GM21390 (cell line): Measurements from ENCODE around the gene ERP44.

Experiments used
- ATAC-seq: cut with Tn5 transposase; IDR thresholded peaks from one replicate; pipeline ENCODE4 v1.9.1; 2021; ENCODE audit not compliant: unreplicated experiment

The ERP44 gene

DNA sequence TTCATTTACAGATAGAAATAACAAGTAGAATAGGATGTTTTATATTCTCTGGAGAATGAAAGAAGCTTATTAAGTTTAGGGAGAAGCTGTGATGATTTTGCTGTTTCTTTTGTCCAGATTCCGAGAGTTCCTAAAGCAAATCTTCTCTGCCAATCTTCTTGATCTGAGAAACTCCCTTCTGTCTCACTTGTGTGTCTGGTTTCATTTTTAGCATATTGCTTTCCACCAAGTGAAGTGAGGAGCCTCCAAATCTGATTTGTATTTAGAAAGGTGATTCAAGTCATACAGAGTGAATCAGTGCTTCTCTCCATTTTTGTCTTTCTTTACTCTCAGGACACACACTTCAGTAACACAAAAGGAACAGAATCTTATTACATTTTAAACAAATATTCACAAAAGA is 144.0 kb downstream of the ERP44 start:
- peak; percentile 69 for ATAC-seq

DNA sequence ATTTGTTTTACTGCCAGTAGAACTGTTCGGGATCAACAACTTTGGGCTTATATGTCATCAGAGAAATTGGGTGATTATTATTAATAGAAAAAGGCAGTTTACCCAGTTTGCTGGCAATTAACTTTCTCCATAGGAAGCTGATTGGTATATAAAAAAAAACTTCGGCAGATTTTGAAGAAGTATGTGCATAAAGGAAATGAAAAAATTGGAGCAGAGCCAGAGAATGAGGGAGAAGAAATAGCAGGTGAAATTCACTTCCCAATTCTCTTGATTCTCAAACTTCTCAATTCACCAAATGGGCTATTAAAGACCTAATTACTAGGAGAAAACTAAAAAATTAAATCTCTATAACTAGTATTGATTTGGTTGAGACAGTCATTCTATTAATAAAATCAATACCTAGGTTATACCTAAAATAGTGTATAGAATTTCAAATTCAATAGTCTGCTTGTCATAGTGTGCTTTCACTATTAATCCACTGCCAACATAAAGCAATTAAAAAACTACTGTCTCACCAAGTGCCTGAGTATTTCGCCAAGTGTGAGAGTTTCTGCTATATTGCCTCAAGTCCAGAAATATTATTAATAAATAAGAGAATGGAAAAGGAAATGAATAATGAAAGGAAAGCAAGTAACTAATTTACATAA is 144.8 kb downstream of the ERP44 start:
- no peak for ATAC-seq

DNA sequence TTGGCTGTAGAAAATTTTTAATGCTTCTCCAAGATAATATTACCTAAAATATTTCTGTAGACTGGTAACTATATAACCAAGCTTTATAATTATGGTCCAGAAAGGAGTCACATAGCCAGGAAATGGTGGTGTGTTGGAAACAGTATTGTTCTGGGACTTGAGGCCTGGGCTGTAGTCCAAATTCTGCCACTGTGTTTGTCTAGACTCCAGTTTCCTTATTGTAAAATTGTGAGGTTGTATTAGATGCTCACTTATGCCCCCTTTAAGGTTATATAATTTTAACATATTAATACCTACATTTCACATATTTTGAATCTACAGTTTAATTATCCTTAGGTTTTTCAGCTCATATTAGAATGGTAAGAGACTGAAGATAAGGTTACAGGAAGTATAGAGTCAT is 149.9 kb downstream of the ERP44 start:
- ATAC-seq = no peak

DNA sequence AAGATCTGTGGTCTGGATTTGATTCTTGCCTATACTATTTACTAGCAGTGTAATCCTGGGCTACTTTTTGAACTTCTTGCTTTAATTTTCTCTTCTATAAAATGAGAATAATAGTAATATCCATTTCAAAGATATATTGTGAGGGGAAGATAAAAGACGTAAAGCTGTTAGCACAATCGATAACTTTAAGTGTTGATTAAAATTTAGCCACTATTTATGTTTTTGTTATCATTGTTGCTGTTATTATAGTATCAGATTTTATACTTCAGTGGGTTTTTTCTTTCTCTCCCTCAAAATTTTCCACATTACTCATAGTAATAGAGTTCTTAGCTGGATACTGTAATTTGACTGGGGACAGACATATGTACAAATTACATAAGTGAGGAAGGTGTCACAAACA is 150.3 kb downstream of the ERP44 start:
- no peak for ATAC-seq

DNA sequence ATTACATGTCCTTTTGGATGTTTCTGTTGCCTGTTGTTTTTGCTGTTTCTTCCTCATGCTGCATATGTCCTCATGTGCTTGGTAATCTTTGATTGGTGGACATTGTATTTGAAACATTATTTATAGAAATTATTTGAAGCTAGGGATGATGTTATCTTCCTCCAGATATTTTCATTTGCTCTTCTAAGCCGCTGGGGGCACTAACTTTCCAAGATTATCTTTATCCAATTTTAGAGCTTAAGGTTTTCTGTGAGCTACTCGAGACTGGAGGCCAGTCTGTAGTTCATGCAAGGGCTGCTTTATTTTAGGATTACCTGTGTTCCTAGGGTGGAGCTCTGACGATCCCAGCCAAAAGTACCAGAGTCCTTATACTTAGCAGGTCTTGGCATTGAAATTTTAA is 151.4 kb downstream of the ERP44 start:
- no peak for ATAC-seq

DNA sequence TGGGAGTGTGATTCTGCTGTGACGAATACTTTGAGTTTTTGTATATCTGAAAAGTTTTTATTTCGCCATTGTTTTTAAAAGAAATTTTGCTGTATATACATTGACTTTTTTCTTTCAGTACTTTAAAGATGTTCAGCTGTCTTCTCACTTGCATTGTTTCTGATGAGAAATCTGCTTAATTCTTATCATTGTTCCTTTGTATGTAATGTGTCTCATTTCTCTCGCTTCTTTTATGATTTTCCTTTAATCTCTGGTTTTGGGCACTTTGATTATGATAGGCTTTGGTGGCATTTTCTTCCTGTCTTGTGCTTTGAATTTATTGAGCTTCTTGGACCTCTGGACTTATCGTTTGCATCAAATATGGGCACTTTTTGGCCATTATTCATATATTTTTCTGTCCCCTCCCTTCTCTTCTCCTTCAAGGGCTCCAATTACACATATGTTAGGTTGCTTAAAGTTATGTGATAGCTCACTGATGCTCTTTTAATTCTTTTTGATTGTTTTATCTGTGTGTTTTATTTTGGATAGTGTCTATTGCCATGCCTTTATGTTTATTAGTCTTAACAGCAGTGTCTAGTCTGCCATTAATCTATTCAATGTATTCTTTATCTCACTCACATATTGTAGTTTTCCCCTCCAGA is 161.7 kb downstream of the ERP44 start:
- no peak for ATAC-seq

DNA sequence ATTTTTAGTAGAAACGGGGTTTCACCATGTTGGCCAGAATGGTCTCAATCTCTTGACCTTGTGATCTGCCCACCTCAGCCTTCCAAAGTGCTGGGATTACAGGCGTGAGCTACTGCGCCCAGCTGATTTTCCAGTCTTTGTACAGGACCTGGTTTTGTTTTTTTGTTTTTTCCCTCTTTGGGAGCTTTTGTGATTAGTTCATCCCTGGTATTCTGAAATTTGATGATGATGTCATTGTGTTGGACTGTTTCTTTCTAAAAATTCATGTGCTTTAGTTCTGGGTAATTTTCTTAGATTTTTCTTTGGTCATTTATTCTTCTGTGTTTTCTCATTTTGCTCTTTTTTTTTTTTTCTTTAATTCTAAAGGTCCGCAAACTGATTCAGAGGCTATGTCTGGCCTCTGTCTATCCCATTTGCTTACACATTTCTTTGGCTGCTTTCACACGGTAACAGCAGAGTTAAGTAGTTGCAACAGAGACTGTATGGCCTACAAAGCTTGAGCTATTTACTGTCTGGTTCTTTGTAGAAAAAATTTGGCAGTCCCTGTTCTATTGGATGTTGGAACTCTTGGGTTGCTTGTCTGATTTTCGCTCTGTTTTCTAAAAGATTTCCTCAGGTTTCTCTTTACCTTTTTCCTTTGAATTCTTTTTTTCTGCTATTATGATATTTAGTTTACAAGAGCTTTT is 167.5 kb downstream of the ERP44 start:
- ATAC-seq = no peak

DNA sequence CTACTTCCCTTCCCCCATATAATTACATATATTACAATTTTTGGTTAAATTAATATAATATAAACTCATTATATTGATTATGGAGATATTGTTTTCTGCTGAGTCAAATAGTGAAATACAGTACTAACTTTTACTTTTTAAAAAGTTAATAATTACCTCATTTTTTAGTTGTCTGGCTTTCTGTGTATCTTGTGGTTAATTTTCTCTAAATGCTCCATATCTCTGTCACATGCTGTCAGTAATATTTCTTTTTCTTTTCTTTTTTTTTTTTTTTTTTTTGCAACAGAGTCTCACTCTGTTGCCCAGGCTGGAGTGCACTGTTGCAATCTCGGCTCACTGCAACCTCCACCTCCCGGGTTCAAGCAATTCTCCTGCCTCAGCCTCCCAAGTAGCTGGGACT is 169.1 kb downstream of the ERP44 start:
- ATAC-seq = no peak
